Fibroblast of the conjunctiva (primary cell): ENCODE results near the gene HYI.
"Not testable (repeated sequence)": the region's sequence is repeated elsewhere in the genome, so short reads cannot be mapped to it uniquely, and the experiment has no call there.

ENCODE experiments used
- DNase-seq: peaks from one replicate; pipeline ENCODE4 v3.0.0-alpha.2; 2010; ENCODE audit warnings: low read depth

HYI gene

DNA sequence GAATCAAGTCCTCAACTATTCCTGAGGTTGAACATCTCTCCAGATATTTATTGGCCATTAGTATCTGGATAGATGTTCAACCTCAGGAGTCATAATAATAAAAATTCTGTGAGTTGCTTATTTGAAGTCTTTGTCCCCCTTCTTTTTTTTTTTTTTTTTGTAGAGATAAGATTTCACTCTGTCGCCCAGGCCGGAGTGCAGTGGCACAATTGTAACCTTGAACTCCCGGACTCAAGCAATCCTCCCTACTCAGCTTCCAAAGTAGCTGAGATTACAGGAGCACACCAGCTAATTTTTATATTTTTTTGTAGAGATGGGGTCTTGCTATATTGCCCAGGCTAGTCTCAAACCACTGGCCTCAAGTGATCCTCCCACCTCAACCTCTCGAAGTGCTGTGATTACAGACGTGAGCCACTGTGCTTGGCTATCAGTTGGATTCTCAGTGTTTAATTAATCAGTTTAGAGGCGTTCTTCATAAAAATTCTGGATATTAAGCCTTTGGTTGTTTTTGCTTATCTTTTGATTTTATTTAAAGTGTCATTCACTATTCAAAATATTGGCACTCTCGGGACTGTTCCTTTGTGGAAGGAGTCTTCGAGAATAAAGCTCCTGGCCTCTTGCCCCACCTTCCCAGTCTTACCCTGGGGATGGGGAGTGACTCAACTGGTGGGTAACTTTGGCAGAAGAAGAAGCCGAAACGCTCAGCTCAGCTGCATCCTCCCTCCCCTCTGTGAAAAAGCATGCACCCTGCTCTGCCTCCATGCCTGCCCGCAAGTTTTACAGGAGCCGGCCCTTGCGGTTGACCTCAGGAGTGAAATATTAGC lies 11.2 kb upstream of the HYI start:
- no peak for DNase-seq

- no peak for DNase-seq
Observed at GRCh38 chr1:43463479-43463878, 9.7 kb upstream of the HYI start.

- DNase-seq, result no peak
Observed at GRCh38 chr1:43460988-43461693, 7.4 kb upstream of the HYI start.

DNA sequence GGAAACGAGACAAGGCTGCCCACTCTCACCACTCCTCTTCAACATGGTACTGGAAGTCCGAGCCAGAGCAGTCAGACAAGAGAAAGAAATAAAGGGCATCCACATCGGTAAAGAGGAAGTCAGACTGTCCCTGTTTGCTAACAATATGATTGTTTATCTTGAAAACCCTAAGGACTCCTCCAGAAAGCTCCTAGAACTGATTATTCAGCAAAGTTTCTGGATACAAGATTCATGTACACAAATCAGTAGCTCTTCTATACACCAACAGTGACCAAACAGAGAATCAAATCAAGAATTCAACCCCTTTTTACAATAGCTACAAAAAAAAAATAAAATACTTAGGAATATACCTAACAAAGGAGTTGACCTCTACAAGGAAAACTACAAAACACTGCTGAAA lies 4.6 kb upstream of the HYI start:
- not testable (repeated sequence) for DNase-seq

DNA sequence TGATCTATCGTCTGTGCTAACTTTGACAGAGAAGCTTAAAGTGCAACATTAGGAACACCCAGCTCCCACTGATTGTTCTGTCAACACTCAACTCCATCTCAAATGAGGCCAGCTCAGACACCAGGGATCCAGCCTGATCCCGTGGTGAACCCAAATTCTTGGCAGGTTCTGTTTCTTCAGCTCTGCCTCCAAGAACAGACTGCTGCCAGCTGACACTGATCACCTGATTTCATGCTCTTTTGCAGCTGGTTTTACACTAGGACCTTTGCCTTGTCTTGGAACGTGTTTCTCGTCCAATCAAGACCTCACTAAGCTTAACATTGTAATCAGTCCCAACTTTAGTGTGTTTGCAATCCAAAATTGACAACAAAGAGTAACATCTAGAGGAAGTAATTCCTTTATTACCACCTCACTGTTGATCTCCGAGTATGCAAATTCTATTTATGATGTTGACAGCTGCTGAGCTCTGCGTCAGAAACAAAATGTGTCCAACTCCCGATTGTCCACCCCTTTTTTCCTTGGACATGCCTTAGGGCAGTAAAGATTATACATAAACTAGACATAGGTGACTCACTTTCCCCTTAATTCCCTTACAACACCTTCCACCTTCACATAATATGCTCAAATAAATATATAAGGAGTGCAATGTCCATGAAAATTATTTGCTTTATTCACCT lies 1.6 kb upstream of the HYI start:
- no peak for DNase-seq

GRCh38 chr1:43454270-43455011 lies 710 bp upstream of the HYI start:
- peak; percentile 65 for DNase-seq

DNA sequence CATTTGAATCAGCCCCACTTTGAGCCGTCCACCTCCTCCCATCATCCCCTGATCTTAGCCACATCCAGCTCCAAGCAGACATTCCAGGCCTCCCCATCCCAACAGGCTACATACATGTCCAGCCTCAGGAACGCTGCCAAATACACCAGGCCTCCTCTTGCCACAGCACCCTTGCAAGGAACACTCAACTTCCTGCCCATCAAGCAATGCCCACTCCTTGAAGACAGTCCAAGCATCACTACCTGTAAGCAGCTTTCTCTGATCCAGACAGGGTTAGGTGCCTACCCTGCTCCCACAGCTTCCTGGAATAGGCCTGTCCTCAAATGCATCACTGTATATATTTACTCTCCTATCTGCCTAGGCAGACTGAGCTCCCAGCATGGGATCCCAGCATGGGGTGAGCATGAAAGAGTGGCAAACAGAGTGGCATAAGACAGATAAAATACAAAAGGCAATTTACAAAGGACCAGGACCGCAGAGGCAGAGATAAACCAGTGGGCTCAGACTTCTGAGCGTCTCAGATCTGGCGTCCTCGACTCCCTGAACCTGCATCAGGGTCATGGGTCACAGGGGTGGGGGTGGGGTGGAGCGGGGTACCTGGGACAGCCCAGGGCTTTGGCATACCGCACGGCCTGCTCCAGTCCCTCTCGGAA lies 816 bp downstream of the HYI start:
- peak; percentile 30 for DNase-seq

DNA sequence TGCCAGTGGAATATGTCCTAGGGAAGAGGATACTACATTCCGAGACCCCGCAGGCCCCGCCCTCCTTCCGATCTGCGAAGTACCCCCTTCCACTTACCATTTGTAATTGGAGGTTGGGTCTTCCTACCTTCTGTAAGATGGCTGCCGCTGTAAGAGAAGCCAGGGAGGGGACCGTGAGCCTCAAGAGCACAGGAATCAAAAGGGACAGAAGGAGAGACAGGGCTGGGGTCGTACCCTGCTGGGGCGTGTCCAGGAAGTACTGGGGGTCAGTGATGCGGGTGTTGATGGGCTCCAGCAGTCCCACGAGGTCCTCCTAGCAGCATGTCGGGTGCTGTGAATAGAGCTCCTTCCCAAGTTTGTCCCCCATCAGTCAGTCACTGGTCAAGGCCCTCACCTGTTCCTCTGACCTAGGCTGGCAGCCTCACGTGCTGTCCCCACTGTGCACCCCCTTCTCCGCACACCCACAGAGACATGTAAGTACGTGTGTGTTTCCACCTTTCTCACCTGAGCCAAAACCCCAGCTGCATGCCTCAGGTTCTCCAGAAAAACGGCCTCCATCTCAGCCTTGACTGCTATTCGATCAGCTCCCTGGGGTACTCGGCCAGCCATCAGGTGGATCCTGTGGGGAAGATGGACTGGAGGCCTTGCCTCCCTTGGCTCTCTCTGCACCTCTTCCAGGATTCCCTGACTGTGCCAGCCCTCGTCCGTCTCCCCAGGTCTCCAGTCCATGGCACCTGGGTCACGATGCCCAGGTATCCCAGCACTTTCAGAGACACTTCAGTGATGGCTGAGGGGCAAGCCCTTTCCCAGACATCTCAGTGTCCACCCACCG lies 1.8 kb downstream of the HYI start:
- no peak for DNase-seq

DNA sequence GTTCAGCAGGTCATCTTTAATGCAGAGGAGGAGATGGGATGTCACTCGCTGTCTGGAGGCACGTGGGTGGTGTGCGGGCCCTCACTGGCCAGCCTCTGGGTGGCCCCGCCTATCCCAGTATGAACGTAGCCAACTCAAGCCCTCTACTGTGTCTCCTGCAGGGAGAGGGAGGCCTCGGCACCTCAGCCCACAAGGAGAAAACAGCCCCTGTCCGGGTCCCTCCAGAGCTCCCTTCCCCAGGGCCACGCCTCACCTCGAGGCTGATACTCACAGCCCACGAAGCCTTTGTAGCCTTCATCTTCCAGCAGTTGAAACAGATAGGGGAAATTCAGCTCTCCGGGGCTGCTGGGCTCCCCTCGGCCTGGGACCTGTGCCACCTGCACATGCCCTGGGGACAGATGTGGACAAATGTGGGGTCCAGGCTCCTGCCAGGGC lies 2.6 kb downstream of the HYI start:
- no peak for DNase-seq

GRCh38 chr1:43450251-43450941 lies 3.3 kb downstream of the HYI start:
- DNase-seq, result no peak

GRCh38 chr1:43449708-43450069 lies 4.0 kb downstream of the HYI start:
- no peak for DNase-seq

- no peak for DNase-seq
Observed at GRCh38 chr1:43448955-43449707, 4.6 kb downstream of the HYI start.

GRCh38 chr1:43447891-43448708 lies 5.6 kb downstream of the HYI start:
- DNase-seq, result no peak

GRCh38 chr1:43446881-43447835 lies 6.6 kb downstream of the HYI start:
- DNase-seq, result no peak

GRCh38 chr1:43446388-43446740 lies 7.4 kb downstream of the HYI start:
- DNase-seq, result no peak

DNA sequence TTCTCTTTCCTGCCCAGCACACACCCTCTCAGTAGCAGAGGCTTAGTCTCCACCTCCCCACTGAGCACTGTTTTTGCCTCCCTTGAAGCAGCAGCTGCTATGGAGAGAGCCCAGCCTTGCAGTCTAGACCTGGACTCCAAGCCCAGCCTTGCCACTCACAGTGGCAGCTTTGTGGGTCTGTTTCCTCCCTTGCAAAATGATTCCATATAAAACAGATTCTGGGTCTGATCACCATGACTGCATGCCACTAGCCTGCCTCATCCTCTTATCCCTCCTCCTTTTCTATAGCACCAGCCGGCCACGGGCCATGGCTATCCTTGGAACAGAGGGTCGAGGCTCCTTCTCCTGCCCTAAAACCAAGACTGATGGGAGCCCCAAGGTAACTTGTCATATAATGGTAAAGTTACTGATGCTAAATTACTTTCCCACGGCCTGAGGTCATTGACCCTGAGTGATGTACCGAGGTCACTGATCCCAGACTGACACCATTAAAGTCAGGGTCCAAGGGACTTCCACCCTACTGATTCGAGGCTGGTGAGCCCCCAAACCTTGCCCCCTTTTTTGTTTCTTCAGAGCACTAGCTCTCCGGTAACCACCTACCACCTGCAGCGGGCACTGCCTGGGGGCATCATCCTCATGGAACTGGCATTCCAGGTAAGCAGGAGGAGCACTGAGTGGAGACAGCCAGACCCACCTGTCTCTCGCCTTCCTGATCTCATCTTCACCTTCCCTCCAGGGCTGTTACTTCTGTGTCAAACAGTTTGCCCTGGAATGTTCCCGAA lies 7.9 kb downstream of the HYI start:
- no peak for DNase-seq

DNA sequence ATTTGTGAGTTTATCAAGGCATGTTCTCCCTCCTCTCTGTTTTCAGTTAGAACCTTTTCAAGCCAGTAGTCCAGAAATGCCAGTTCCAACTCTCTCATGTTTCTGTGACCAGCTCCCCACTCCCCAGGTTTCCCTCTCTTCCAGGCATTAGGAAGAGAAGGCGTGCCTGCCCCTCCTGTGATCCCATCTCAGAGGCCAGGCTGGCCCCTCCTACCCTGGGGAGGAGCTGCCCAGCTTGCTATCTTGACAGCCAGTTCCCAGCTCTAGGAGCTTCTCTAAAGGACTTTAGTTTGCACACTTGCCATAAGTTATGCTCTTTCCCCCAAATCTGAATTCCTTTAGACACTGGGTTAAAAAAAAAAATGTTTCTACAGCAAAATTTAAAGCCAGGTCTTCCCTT lies 8.9 kb downstream of the HYI start:
- no peak for DNase-seq
